Non-pigmented ciliary epithelial cell (primary cell): ENCODE data around the gene FRMD1.

Source experiments
- DNase-seq: peaks from one replicate; pipeline ENCODE4 v3.0.0-alpha.2; 2010; ENCODE audit warnings: low read depth

Gene FRMD1

GRCh38 chr6:168095171-168095691 is 16.2 kb upstream of the FRMD1 start:
- no peak for DNase-seq

- DNase-seq = no peak
Measured at GRCh38 chr6:168093634-168094033, 14.6 kb upstream of the FRMD1 start.

- DNase-seq = no peak
Measured at GRCh38 chr6:168093071-168093505, 14.1 kb upstream of the FRMD1 start.

GRCh38 chr6:168092541-168092940 is 13.5 kb upstream of the FRMD1 start:
- no peak for DNase-seq

- no peak for DNase-seq
Measured at GRCh38 chr6:168091381-168092264, 12.6 kb upstream of the FRMD1 start.

- DNase-seq = no peak
Measured at GRCh38 chr6:168090706-168091105, 11.7 kb upstream of the FRMD1 start.

GRCh38 chr6:168090064-168090690 is 11.2 kb upstream of the FRMD1 start:
- no peak for DNase-seq

- DNase-seq = no peak
Measured at GRCh38 chr6:168089186-168090063, 10.4 kb upstream of the FRMD1 start.

- DNase-seq = peak; percentile 32
Measured at GRCh38 chr6:168088161-168089053, 9.4 kb upstream of the FRMD1 start.

GRCh38 chr6:168087436-168088160 is 8.6 kb upstream of the FRMD1 start:
- no peak for DNase-seq

GRCh38 chr6:168086616-168087015 is 7.6 kb upstream of the FRMD1 start:
- no peak for DNase-seq

GRCh38 chr6:168086066-168086465 is 7.1 kb upstream of the FRMD1 start:
- no peak for DNase-seq

GRCh38 chr6:168084465-168085160 is 5.6 kb upstream of the FRMD1 start:
- DNase-seq = no peak

GRCh38 chr6:168083514-168083885 is 4.5 kb upstream of the FRMD1 start:
- DNase-seq = no peak

GRCh38 chr6:168082860-168083513 is 4.0 kb upstream of the FRMD1 start:
- no peak for DNase-seq

- DNase-seq = no peak
Measured at GRCh38 chr6:168081858-168082546, 3.0 kb upstream of the FRMD1 start.

GRCh38 chr6:168080393-168081077 is 1.5 kb upstream of the FRMD1 start:
- DNase-seq = no peak
